Panc1 (cell line): ENCODE results near the gene SEC62. TPM values are rescaled to one million over a fixed set of nuclear protein-coding genes. Genes with fewer than 3 reads are reported as not detected.

Source experiments
- ATAC-seq: fragments of 200-7000 bp; cut with Tn5 transposase; 2 replicates; pipeline ENCODE4 v1.9.1; 2020; ENCODE audit warnings: mild to moderate bottlenecking, moderate library complexity
- BruUV-seq: library from RNA; stranded (reverse); fragments of 400-500 nt; replicated peaks from 2 replicates; lab custom pipeline; 2021; lab: Mats Ljungman, UMichigan
- CTCF ChIA-PET: fragments of 300-600 bp; sonication (Branson Sonifier 250); formaldehyde crosslinking; loops from one replicate; lab custom pipeline; 2022; ENCODE audit warnings: antibody characterized with exemption; lab: Charles Lee
- POLR2A ChIA-PET: fragments of 300-600 bp; sonication (Branson Sonifier 250); formaldehyde crosslinking; loops from one replicate; lab custom pipeline; 2022; ENCODE audit warnings: antibody characterized with exemption; lab: Charles Lee
- DNase-seq: peaks from one replicate; pipeline ENCODE4 v3.0.0-alpha.2; 2010; ENCODE audit warnings: low read depth, low spot score
- H3K27ac ChIP-seq: 2 replicates; pipeline ENCODE4 v1.5.1; 2011; ENCODE audit warnings: mild to moderate bottlenecking, low read length, inconsistent platforms
- H3K27me3 ChIP-seq: fragments of 200-500 bp; sonication (Bioruptor generic); 2 replicates; pipeline ENCODE4 v1.6.0; 2014; ENCODE audit warnings: low read length, inconsistent platforms; ENCODE audit not compliant: control insufficient read depth, insufficient read depth
- H3K36me3 ChIP-seq: fragments of 200-500 bp; sonication (Bioruptor generic); 2 replicates; pipeline ENCODE4 v1.5.1; 2014; ENCODE audit warnings: inconsistent platforms, mild to moderate bottlenecking, low read length, moderate library complexity; ENCODE audit not compliant: control insufficient read depth, insufficient read depth
- H3K4me1 ChIP-seq: 2 replicates; pipeline ENCODE4 v1.5.1; 2011; ENCODE audit warnings: inconsistent platforms, mild to moderate bottlenecking, low read length, moderate library complexity; ENCODE audit not compliant: control insufficient read depth, insufficient read depth
- H3K4me3 ChIP-seq, 2 experiments: 2 replicates each; pipeline ENCODE4 v1.5.1; 2011 to 2012; ENCODE audit warnings: low read depth in 2 of 2, low read length in 2 of 2, mild to moderate bottlenecking in 2 of 2, inconsistent platforms in 1 of 2, moderate library complexity in 1 of 2
- H3K9me3 ChIP-seq: fragments of 200-500 bp; sonication (Bioruptor generic); 2 replicates; pipeline ENCODE4 v1.5.1; 2014; ENCODE audit warnings: low read depth, mild to moderate bottlenecking, inconsistent platforms, low read length, moderate library complexity; ENCODE audit not compliant: control insufficient read depth, insufficient read depth
- POLR2AphosphoS5 ChIP-seq: IDR thresholded peaks from 2 replicates; pipeline ENCODE4 v1.6.1; 2012; ENCODE audit warnings: mild to moderate bottlenecking, low read depth, low read length, moderate library complexity
- SIN3A ChIP-seq: IDR thresholded peaks from 2 replicates; pipeline ENCODE4 v1.6.1; 2012; ENCODE audit warnings: low read depth, mild to moderate bottlenecking, low read length, moderate library complexity, borderline replicate concordance; ENCODE audit not compliant: insufficient read depth
- TCF7L2 ChIP-seq: IDR thresholded peaks from 2 replicates; pipeline ENCODE4 v1.6.1; 2011; ENCODE audit warnings: mild to moderate bottlenecking, low read depth, low read length, inconsistent platforms
- in situ Hi-C: cut with HindIII; loops from 2 replicates; pipeline ENCODE4 v1.10.0; 2016; ENCODE audit warnings: low sequenced_read_pairs, low pct_unique_long_range_greater_than_20kb
- intact Hi-C: fragments of 100-400 bp; cut with micrococcal nuclease; formaldehyde crosslinking; loops from one replicate; pipeline ENCODE4 v1.10.0; 2022; ENCODE audit not compliant: unreplicated experiment
- total RNA-seq: library from RNA; stranded (reverse); gene quantifications from one replicate; pipeline ENCODE4 v1.2.1, GENCODE V29; 2021; ENCODE audit not compliant: unreplicated experiment
- TF ChIP-seq, protein P1 (sequence below): fragments of 450-650 bp; IDR thresholded peaks from 2 replicates; pipeline ENCODE4 v1.5.1; 2017; ENCODE audit warnings: mild to moderate bottlenecking
- TF ChIP-seq, protein P2 (sequence below), 2 experiments: IDR thresholded peaks; 2 replicates each; pipeline ENCODE4 v1.6.1; 2011 to 2012; ENCODE audit warnings: low read depth in 2 of 2, control low read depth in 1 of 2, low read length in 1 of 2, mild to moderate bottlenecking in 1 of 2, moderate library complexity in 1 of 2; ENCODE audit not compliant: insufficient read depth in 1 of 2

SEC62 gene
- total RNA-seq, 1 experiment from 2014 or later = 89.9 TPM

DNA sequence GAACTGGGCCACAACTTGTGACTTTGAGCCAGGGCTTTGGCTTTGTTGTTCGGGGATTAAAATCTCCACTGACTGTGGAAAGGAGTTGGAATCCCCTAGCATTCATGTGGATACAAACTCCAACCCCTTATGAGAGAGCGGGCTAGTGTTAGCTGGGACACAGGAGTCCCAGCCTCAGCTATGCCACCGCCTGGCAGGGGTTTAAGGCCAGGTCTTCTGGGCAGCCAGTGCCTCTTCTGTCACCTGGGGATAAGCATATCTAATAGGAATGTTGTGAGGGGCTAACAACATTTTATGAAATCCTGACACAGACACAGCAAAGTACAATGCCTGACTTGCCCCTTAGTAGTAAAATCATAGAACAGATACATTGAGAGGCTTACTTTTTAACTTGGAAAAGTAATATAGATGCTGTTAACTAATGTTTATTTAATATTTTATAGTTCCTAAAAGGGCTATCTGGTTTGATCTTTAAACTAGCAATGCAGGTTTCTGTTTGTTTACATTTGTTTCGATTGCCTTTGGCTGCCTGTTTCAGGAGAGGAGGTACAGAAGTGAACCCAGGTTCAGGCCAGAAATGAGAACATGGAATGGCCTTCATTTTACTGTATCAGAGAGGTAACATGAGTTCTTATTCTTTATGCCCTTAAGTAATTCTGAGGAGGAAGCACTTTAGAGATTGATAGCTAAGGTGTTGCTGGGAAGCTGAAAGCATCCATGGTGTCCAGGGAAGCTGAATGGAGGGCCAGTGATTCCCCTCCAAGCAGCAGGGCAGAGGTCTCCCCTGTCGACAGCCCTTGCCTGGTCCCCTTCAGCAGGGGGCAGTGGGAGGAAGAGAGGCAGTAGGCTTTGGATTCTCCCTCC lies 79.9 kb downstream of the SEC62 start:
- TF ChIP-seq POLR2AphosphoS5 (no peak), TCF7L2 (no peak), SIN3A (no peak)
- TF ChIP-seq, protein P1, sequence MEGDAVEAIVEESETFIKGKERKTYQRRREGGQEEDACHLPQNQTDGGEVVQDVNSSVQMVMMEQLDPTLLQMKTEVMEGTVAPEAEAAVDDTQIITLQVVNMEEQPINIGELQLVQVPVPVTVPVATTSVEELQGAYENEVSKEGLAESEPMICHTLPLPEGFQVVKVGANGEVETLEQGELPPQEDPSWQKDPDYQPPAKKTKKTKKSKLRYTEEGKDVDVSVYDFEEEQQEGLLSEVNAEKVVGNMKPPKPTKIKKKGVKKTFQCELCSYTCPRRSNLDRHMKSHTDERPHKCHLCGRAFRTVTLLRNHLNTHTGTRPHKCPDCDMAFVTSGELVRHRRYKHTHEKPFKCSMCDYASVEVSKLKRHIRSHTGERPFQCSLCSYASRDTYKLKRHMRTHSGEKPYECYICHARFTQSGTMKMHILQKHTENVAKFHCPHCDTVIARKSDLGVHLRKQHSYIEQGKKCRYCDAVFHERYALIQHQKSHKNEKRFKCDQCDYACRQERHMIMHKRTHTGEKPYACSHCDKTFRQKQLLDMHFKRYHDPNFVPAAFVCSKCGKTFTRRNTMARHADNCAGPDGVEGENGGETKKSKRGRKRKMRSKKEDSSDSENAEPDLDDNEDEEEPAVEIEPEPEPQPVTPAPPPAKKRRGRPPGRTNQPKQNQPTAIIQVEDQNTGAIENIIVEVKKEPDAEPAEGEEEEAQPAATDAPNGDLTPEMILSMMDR = no peak
- TF ChIP-seq, protein P2, sequence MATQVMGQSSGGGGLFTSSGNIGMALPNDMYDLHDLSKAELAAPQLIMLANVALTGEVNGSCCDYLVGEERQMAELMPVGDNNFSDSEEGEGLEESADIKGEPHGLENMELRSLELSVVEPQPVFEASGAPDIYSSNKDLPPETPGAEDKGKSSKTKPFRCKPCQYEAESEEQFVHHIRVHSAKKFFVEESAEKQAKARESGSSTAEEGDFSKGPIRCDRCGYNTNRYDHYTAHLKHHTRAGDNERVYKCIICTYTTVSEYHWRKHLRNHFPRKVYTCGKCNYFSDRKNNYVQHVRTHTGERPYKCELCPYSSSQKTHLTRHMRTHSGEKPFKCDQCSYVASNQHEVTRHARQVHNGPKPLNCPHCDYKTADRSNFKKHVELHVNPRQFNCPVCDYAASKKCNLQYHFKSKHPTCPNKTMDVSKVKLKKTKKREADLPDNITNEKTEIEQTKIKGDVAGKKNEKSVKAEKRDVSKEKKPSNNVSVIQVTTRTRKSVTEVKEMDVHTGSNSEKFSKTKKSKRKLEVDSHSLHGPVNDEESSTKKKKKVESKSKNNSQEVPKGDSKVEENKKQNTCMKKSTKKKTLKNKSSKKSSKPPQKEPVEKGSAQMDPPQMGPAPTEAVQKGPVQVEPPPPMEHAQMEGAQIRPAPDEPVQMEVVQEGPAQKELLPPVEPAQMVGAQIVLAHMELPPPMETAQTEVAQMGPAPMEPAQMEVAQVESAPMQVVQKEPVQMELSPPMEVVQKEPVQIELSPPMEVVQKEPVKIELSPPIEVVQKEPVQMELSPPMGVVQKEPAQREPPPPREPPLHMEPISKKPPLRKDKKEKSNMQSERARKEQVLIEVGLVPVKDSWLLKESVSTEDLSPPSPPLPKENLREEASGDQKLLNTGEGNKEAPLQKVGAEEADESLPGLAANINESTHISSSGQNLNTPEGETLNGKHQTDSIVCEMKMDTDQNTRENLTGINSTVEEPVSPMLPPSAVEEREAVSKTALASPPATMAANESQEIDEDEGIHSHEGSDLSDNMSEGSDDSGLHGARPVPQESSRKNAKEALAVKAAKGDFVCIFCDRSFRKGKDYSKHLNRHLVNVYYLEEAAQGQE (IDR thresholded peaks at IDR 0.05; ENCODE audit: insufficient read depth in 1 of 2, low read depth in 2 of 2, low read length in 1 of 2) = no peak
- H3K4me3 ChIP-seq = no peak overlapping the region
- H3K27ac ChIP-seq = no peak overlapping the region
- no peaks in the 10 kb centered on the region for H3K9me3 ChIP-seq
- CTCF ChIA-PET = no interaction called here
- H3K27me3 ChIP-seq = no peaks in the 10 kb centered on the region
- in situ Hi-C loops = no loop called here
- BruUV-seq = no TSS peak
- H3K36me3 ChIP-seq = no peaks in the 10 kb centered on the region
- ATAC-seq (no peak), DNase-seq (no peak)
- intact Hi-C loops = no loop called here
- H3K4me1 ChIP-seq = no peaks in the 10 kb centered on the region
- POLR2A ChIA-PET = interaction anchor here (0.6 kb wide), 1 partner anchor 186 kb away, joined by 5 read pairs; no protein-coding TSS in a partner anchor

DNA sequence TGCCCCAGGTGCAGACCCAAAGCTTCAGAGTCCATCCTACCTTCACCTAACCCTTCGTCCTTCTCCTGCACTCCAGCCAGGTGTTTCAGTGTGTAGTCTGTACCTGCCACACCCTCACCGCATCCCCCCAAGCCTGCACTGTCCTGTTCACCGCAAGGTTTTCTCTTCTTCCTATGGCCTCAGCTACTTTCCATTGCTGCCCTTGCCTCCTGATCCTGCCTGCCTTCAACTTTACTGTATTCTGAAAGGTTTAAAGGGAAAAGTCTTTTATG lies 80.5 kb downstream of the SEC62 start:
- Histone ChIP-seq H3K36me3 (no peaks in the 10 kb centered on the region), H3K4me1 (no peaks in the 10 kb centered on the region), H3K27ac (no peak overlapping the region), H3K9me3 (no peaks in the 10 kb centered on the region), H3K27me3 (no peaks in the 10 kb centered on the region), H3K4me3 (no peak overlapping the region)
- CTCF ChIA-PET = no interaction called here
- POLR2A ChIA-PET = no interaction called here
- BruUV-seq = no TSS peak
- in situ Hi-C loops (no loop called here), intact Hi-C loops (no loop called here)
- no peak for ATAC-seq
- no peak for TF ChIP-seq POLR2AphosphoS5
- TF ChIP-seq TCF7L2 = no peak
- TF ChIP-seq, protein P2 (IDR thresholded peaks at IDR 0.05; ENCODE audit: insufficient read depth in 1 of 2, low read depth in 2 of 2, low read length in 1 of 2) = no peak
- TF ChIP-seq SIN3A = no peak
- TF ChIP-seq, protein P1 = no peak
- no peak for DNase-seq
